ENCODE results near the gene FANK1.

The FANK1 gene

GRCh38 chr10:125991392-125991791, 95.0 kb downstream of the FANK1 start:
- DNase-seq: no peak

- DNase-seq: no peak
These were observed 95.9 kb downstream of the FANK1 start for GRCh38 chr10:125992254-125992653.

- no peak for DNase-seq
These were observed 98.2 kb downstream of the FANK1 start for GRCh38 chr10:125994601-125995000.

GRCh38 chr10:125995726-125996304, 99.5 kb downstream of the FANK1 start:
- DNase-seq: no peak

- DNase-seq: no peak
These were observed 101.2 kb downstream of the FANK1 start for GRCh38 chr10:125997586-125997985.

GRCh38 chr10:125999694-126000093, 103.3 kb downstream of the FANK1 start:
- DNase-seq: no peak

GRCh38 chr10:126001576-126001975, 105.2 kb downstream of the FANK1 start:
- DNase-seq: no peak

- no peak for DNase-seq
These were observed 108.4 kb downstream of the FANK1 start for GRCh38 chr10:126004752-126005151.

- no peak for DNase-seq
These were observed 109.9 kb downstream of the FANK1 start for GRCh38 chr10:126006264-126006663.

- DNase-seq: no peak
These were observed 110.5 kb downstream of the FANK1 start for GRCh38 chr10:126006906-126007305.

- no peak for DNase-seq
These were observed 113.3 kb downstream of the FANK1 start for GRCh38 chr10:126009650-126010049.

GRCh38 chr10:126011995-126012394, 115.6 kb downstream of the FANK1 start:
- DNase-seq: no peak

- no peak for DNase-seq
These were observed 116.1 kb downstream of the FANK1 start for GRCh38 chr10:126012485-126012884.

GRCh38 chr10:126013489-126014281, 117.3 kb downstream of the FANK1 start:
- DNase-seq: no peak

- no peak for DNase-seq
These were observed 117.9 kb downstream of the FANK1 start for GRCh38 chr10:126014309-126014708.

GRCh38 chr10:126015413-126015812, 119.0 kb downstream of the FANK1 start:
- DNase-seq: no peak

- no peak for DNase-seq
These were observed 119.9 kb downstream of the FANK1 start for GRCh38 chr10:126016156-126016805.

GRCh38 chr10:126016882-126017281, 120.5 kb downstream of the FANK1 start:
- DNase-seq: no peak

GRCh38 chr10:126017961-126018560, 121.7 kb downstream of the FANK1 start:
- DNase-seq: no peak

- DNase-seq: no peak
These were observed 125.6 kb downstream of the FANK1 start for GRCh38 chr10:126021833-126022500.

- no peak for DNase-seq
These were observed 126.5 kb downstream of the FANK1 start for GRCh38 chr10:126022841-126023240.

GRCh38 chr10:126027692-126028091, 131.3 kb downstream of the FANK1 start:
- no peak for DNase-seq

GRCh38 chr10:126029999-126030398, 133.6 kb downstream of the FANK1 start:
- DNase-seq: no peak
